Common myeloid progenitor, CD34-positive (primary cell): ENCODE data around the gene RET.

Source experiments
- CTCF ChIA-PET: fragments of 350-600 bp; sonication (Branson Sonifier 250); formaldehyde crosslinking; loops from one replicate; lab custom pipeline; 2021; ENCODE audit warnings: antibody characterized with exemption; lab: Charles Lee
- POLR2A ChIA-PET: fragments of 350-600 bp; sonication (Branson Sonifier 250); formaldehyde crosslinking; loops from one replicate; lab custom pipeline; 2021; ENCODE audit warnings: antibody characterized with exemption; lab: Charles Lee
- DNase-seq, 3 donors: peaks; one replicate each; pipeline versions ENCODE4 v3.0.0 to v3.0.0-alpha.2; 2013
- H3K27ac ChIP-seq, 2 experiments: 1 replicate in 1 of 2; 2 replicates in 1 of 2; pipeline ENCODE4 v1.7.0; 2013; ENCODE audit warnings: inconsistent platforms in 2 of 2, low read length in 2 of 2, mild to moderate bottlenecking in 2 of 2, low read depth in 1 of 2, moderate library complexity in 1 of 2; ENCODE audit not compliant: severe bottlenecking in 2 of 2, insufficient read depth in 1 of 2, poor library complexity in 1 of 2
- H3K27me3 ChIP-seq, 5 experiments: replicated peaks in 2 of 5; 1 replicate in 3 of 5; 2 replicates in 2 of 5; pipeline versions ENCODE4 v1.6.1 to v1.7.0; 2013; ENCODE audit warnings: low read length in 4 of 5, mild to moderate bottlenecking in 2 of 5, moderate library complexity in 2 of 5, inconsistent platforms in 1 of 5; ENCODE audit not compliant: insufficient read depth in 5 of 5, control insufficient read depth in 4 of 5
- H3K36me3 ChIP-seq, 4 experiments: 1 replicate in 2 of 4; 2 replicates in 2 of 4; pipeline versions ENCODE4 v1.6.1 to v1.7.0; 2013; ENCODE audit warnings: low read length in 3 of 4, control low read depth in 1 of 4, mild to moderate bottlenecking in 1 of 4; ENCODE audit not compliant: control insufficient read depth in 4 of 4, insufficient read depth in 4 of 4
- H3K4me1 ChIP-seq, 4 experiments: 1 replicate in 3 of 4; 2 replicates in 1 of 4; pipeline versions ENCODE4 v1.6.1 to v1.7.1; 2013; ENCODE audit warnings: low read length in 3 of 4, mild to moderate bottlenecking in 3 of 4, control low read depth in 1 of 4, inconsistent platforms in 1 of 4, moderate library complexity in 1 of 4; ENCODE audit not compliant: control insufficient read depth in 4 of 4, insufficient read depth in 4 of 4; ENCODE audit errors: control extremely low read depth in 1 of 4
- H3K4me3 ChIP-seq, 7 experiments: 1 replicate in 4 of 7; 2 replicates in 3 of 7; pipeline versions ENCODE4 v1.5.1 to v1.7.0; 2013; ENCODE audit warnings: mild to moderate bottlenecking in 7 of 7, low read length in 6 of 7, moderate library complexity in 6 of 7, inconsistent platforms in 2 of 7, low read depth in 2 of 7, control low read depth in 1 of 7; ENCODE audit not compliant: insufficient read depth in 4 of 7, control insufficient read depth in 1 of 7; ENCODE audit errors: extremely low read depth in 1 of 7
- H3K9me3 ChIP-seq, 5 experiments: 1 replicate in 4 of 5; 2 replicates in 1 of 5; pipeline versions ENCODE4 v1.6.1 to v1.7.1; 2013; ENCODE audit warnings: low read length in 4 of 5, mild to moderate bottlenecking in 2 of 5, inconsistent platforms in 1 of 5, low read depth in 1 of 5, moderate library complexity in 1 of 5; ENCODE audit not compliant: control insufficient read depth in 4 of 5, insufficient read depth in 2 of 5; ENCODE audit errors: control extremely low read depth in 1 of 5
- WGBS: methylation state at CpG from one replicate; pipeline ENCODE4 v1.1.5; 2013; ENCODE audit not compliant: insufficient coverage; 5-methylcytosine and 5-hydroxymethylcytosine counted together

Gene RET

DNA sequence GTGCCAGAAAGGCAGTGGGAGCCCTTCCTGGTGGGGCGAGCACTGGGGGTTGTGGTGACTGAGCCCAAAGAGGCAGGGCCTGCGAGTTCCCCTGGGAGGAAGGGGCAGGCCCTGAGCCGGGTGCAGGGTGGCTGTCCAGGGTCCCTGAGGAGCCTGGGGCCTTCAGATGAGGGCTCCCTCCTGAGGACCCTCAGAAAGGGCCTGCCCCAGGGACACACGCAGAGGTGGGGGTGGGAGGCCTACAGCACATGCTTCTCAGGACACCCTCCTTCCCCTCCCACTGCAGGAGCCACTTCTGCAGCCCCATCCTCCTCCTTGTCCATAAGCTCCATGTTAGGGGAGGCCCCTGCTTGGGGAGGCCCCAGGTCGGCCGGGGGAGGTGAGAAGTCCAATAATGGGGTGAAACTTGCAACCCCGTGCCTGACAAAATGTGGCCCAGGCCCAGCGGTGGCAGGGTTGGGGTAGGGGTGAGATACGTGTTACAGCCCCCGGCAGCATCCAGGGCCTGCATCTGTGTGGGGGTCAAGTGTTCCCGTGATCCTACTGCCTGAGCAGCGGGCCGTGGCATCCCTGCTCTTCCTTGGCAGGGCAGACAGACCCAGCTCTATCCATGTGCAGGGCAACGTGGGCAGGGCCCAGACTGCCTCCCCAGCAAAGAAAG lies 31.8 kb upstream of the RET start:
- POLR2A ChIA-PET: no interaction called here
- CTCF ChIA-PET: no interaction called here
- DNase-seq: no peak
- H3K27ac ChIP-seq: no peak overlapping the region
- no peaks in the 10 kb centered on the region for H3K36me3 ChIP-seq
- H3K4me1 ChIP-seq: peaks cover 0 to 14% (median 6%) of the 10 kb centered on the region in 4 experiments
- no peak overlapping the region for H3K4me3 ChIP-seq
- H3K9me3 ChIP-seq: no peaks in the 10 kb centered on the region
- 87% methylated on average over 13 of the region's 14 CpGs for WGBS
- no peaks in the 10 kb centered on the region for H3K27me3 ChIP-seq

DNA sequence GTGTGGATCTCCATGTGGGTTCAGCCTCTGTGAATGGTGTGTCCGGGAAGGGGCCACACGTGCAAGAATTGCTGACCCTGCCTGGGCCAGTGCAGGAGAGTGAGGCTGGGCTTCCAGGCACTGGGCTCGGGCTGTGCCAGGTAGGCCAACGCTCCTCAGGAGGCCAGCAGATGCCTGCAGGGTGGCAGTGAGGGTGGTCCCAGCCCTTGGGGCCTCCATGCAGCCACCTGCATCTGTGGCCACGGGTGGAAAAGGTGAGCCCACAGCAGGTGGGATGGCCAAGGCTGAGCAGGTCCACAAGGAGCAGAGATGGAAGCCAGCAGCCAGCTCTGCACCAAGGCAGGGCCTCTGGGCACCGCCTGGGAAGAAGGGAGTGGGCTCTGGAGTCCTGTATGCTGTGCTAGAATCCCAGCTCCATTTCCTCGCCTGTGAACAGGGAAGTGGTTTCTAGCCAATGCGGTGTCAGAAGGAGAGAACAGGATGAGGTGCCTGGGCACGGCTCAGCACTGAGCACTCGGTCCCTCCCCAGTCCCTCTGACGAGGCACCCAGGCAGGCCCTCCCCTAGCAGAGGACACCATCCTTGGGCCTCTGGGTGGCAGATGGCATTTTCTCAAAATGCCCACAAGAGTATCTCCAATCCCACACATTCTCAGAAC lies 31.1 kb upstream of the RET start:
- WGBS: 76% methylated on average over 6 of the region's 11 CpGs
- Histone ChIP-seq H3K27me3 (peaks cover 0 to under 1% (median 0%) of the 10 kb centered on the region in 5 experiments), H3K27ac (no peak overlapping the region), H3K4me3 (no peak overlapping the region), H3K36me3 (no peaks in the 10 kb centered on the region), H3K9me3 (no peaks in the 10 kb centered on the region), H3K4me1 (peaks cover 0 to 14% (median 6%) of the 10 kb centered on the region in 4 experiments)
- POLR2A ChIA-PET: no interaction called here
- peak in 2 of 3 donors; percentile 17 to 34 for DNase-seq
- CTCF ChIA-PET: no interaction called here

DNA sequence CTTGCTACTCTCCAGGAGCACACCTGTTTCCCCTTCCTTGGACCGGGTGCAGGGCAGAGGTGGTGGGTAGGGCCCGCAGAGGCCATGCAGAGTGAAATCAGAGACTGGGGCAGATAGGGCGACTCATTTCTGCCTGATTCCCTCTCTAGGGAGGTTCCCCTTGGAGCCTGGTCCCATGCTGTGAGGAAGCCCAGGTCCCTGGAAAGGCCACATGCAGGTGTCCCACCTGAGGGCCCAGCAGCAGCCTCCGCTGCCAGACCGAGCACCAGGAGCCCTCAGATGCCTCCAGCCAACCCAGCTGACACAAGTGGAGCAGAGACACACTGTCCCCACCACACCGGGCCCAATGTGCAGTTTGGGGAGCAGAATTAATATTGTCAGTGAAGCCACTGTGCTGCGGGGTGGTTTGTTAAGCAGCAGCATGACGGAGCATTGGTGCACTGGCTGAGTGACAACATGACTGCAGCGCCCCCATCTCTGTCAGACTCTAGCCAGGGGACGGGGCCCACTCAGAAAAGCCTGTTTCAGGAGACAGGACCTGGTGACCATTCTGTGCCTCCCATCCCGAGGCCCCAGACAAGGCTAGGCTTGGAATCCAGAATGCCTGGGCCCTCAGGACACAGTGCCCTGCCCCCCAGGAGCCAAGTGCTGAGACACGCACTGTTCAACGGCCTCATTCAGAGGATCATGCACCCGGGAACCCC lies 30.4 kb upstream of the RET start:
- ChIA-PET POLR2A (no interaction called here), CTCF (no interaction called here)
- no peak overlapping the region for H3K4me3 ChIP-seq
- peaks cover 0 to 3% (median 0%) of the 10 kb centered on the region in 5 experiments for H3K27me3 ChIP-seq
- no peak for DNase-seq
- no peak overlapping the region for H3K27ac ChIP-seq
- H3K36me3 ChIP-seq: no peaks in the 10 kb centered on the region
- WGBS: 87% methylated on average over 14 of the region's 14 CpGs
- no peaks in the 10 kb centered on the region for H3K9me3 ChIP-seq
- peaks cover 0 to 14% (median 6%) of the 10 kb centered on the region in 4 experiments for H3K4me1 ChIP-seq

DNA sequence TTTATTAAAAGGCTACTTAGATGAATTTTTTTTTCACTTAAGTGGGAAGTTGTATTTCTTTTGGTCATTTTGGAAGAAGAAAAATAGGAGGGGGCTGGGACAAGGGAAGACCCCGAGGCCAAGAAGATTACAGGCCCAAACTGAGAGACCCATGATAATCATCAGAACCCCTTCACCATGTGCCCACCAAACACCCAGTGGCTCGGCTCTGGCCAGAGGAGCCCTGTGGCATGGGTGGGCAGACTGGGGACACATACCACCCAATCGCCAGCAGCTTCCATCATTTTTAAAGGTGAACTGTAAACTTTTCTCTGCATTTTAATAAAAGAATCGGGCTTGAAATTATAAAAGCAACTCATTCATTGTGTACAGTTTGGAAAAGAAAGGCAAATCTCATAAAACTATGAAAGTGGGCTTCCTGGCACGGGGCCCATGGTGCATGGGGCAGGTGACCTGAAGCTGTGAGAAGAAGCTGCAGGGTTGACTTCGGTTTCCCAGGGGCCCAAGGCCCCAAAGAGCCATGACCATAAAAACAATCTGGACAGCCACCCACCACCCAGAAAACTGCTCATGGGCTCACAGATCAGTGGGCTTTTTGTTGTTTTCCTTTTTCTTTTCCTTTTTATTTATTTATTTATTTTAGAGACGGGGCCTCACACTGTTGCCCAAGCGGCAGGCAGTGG lies 29.4 kb upstream of the RET start:
- H3K4me1 ChIP-seq: peaks cover 0 to 14% (median 6%) of the 10 kb centered on the region in 4 experiments
- CTCF ChIA-PET: no interaction called here
- POLR2A ChIA-PET: no interaction called here
- no peaks in the 10 kb centered on the region for H3K9me3 ChIP-seq
- H3K36me3 ChIP-seq: no peaks in the 10 kb centered on the region
- no peak overlapping the region for H3K4me3 ChIP-seq
- WGBS: 100% methylated on average over 5 of the region's 8 CpGs
- no peak for DNase-seq
- no peak overlapping the region for H3K27ac ChIP-seq
- peaks cover 0 to 3% (median 0%) of the 10 kb centered on the region in 5 experiments for H3K27me3 ChIP-seq

DNA sequence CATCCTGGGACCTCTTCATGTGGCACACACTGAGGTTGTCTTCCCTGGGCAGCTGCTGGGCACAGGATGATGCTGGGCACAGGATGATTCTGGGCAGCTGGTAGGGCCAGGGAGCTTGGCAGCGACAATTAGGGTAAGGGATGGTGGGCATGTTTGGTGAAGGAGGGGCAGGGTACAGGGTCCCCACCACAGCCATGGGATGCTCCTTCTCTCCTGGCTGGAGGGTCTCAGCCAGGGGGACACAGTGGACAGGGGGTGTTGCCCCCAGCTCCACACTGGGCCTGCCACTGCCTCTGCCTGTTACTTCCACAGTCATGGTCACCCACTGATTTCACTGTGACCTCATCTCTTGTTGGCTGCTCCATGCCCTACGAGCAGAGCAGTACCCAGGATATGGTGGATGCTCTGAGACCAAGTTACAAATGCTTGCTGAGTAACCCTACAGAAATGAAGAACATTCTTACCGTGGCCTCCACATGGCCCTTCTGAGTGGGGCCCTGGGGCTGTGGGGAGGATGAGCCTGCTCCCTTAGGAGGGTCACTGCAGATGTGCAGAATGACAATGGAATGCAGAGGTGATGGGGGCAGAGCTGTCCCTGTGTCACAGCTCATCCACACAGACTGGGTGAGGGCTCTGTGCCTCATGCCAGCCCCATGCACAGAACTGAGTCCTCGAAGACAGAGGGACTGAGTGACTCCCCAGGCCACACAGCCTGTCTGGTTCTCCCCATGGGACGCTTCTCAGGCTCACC lies 28.4 kb upstream of the RET start:
- POLR2A ChIA-PET: no interaction called here
- Histone ChIP-seq H3K4me1 (peaks cover 0 to 14% (median 6%) of the 10 kb centered on the region in 4 experiments), H3K27me3 (peaks cover 0 to 3% (median 0%) of the 10 kb centered on the region in 5 experiments), H3K36me3 (no peaks in the 10 kb centered on the region), H3K4me3 (no peak overlapping the region), H3K9me3 (no peaks in the 10 kb centered on the region), H3K27ac (no peak overlapping the region)
- WGBS: 98% methylated on average over 5 of the region's 5 CpGs
- CTCF ChIA-PET: interaction anchor here (1.4 kb wide), 2 partner anchors 17 to 21 kb away, joined by 3 read pairs; no protein-coding TSS in a partner anchor
- no peak for DNase-seq

DNA sequence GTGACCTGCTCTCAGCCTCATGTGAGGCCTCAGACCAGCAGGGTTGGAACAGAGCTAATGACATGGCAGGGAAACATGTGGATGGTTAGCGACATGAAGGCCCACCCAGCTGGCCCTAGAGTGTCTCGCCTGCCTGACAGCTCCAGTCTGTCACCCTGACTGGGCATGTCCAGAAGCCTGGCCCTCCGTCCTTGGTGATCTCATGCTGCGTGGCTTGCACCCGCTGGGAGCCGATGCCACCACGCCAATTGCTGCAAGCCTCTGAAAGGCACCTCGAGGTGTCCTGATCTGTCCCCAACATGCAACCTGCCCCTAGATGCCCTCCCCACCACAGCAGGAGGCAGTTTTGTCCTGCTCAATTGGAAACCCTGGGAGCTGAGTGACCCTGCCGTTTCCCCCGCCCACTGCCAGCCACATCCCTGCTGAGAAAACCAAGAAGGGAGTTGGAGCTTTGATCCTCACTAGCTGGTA lies 27.8 kb upstream of the RET start:
- no peaks in the 10 kb centered on the region for H3K9me3 ChIP-seq
- no peak for DNase-seq
- CTCF ChIA-PET: interaction anchor here (0.8 to 1.4 kb wide), 3 partner anchors 17 to 22 kb away, joined by 3 read pairs; no protein-coding TSS in a partner anchor
- 94% methylated on average over 8 of the region's 10 CpGs for WGBS
- H3K4me1 ChIP-seq: peaks cover 0 to 13% (median 5%) of the 10 kb centered on the region in 4 experiments
- H3K4me3 ChIP-seq: no peak overlapping the region
- H3K36me3 ChIP-seq: no peaks in the 10 kb centered on the region
- H3K27me3 ChIP-seq: peaks cover 0 to 3% (median 0%) of the 10 kb centered on the region in 5 experiments
- POLR2A ChIA-PET: no interaction called here
- H3K27ac ChIP-seq: no peak overlapping the region
